Measurements from ENCODE around the gene HIPK2. TPM values are rescaled to one million over a fixed set of nuclear protein-coding genes. Genes with fewer than 3 reads are reported as not detected.

HIPK2 gene
- total RNA-seq, 1 experiment from 2014 or later, result 3.6 TPM

- DNase-seq (ENCODE audit: low spot score), result no peak
Measured at GRCh38 chr7:139695051-139695450, 82.7 kb downstream of the HIPK2 start.

GRCh38 chr7:139694389-139694676 lies 83.5 kb downstream of the HIPK2 start:
- no peak for DNase-seq (ENCODE audit: low spot score)

GRCh38 chr7:139693651-139694388 lies 84.0 kb downstream of the HIPK2 start:
- DNase-seq (ENCODE audit: low spot score), result no peak

GRCh38 chr7:139692723-139693122 lies 85.1 kb downstream of the HIPK2 start:
- DNase-seq (ENCODE audit: low spot score), result no peak

GRCh38 chr7:139691253-139691781 lies 86.5 kb downstream of the HIPK2 start:
- no peak for DNase-seq (ENCODE audit: low spot score)

- peak; percentile 55 for DNase-seq (ENCODE audit: low spot score)
Measured at GRCh38 chr7:139687980-139688632, 89.7 kb downstream of the HIPK2 start.

- DNase-seq (ENCODE audit: low spot score), result no peak
Measured at GRCh38 chr7:139687211-139687954, 90.4 kb downstream of the HIPK2 start.

- peak; percentile 20 for DNase-seq (ENCODE audit: low spot score)
Measured at GRCh38 chr7:139683137-139683921, 94.5 kb downstream of the HIPK2 start.

- peak; percentile 55 for DNase-seq (ENCODE audit: low spot score)
Measured at GRCh38 chr7:139682136-139683013, 95.4 kb downstream of the HIPK2 start.

GRCh38 chr7:139681812-139682135 lies 96.0 kb downstream of the HIPK2 start:
- DNase-seq (ENCODE audit: low spot score), result no peak

- peak; percentile 30 for DNase-seq (ENCODE audit: low spot score)
Measured at GRCh38 chr7:139681463-139681755, 96.4 kb downstream of the HIPK2 start.

- DNase-seq (ENCODE audit: low spot score), result peak; percentile 93
Measured at GRCh38 chr7:139680676-139681462, 96.9 kb downstream of the HIPK2 start.

- no peak for DNase-seq (ENCODE audit: low spot score)
Measured at GRCh38 chr7:139679731-139680594, 97.8 kb downstream of the HIPK2 start.

- no peak for DNase-seq (ENCODE audit: low spot score)
Measured at GRCh38 chr7:139676390-139676789, 101.4 kb downstream of the HIPK2 start.

- no peak for DNase-seq (ENCODE audit: low spot score)
Measured at GRCh38 chr7:139675127-139676125, 102.4 kb downstream of the HIPK2 start.

GRCh38 chr7:139674752-139675126 lies 103.1 kb downstream of the HIPK2 start:
- no peak for DNase-seq (ENCODE audit: low spot score)

- no peak for DNase-seq (ENCODE audit: low spot score)
Measured at GRCh38 chr7:139674341-139674740, 103.5 kb downstream of the HIPK2 start.

- DNase-seq (ENCODE audit: low spot score), result no peak
Measured at GRCh38 chr7:139673762-139674161, 104.0 kb downstream of the HIPK2 start.
